Lung (tissue), 12 donors: Measurements from ENCODE around the gene TBC1D21. TPM values are rescaled to one million over a fixed set of nuclear protein-coding genes. Genes with fewer than 3 reads are reported as not detected.

ENCODE experiments used
- ATAC-seq: fragments of 200-7000 bp; cut with Tn5 transposase; one replicate; pipeline ENCODE4 v1.9.1; 2020; ENCODE audit warnings: moderate number of reproducible peaks; ENCODE audit not compliant: insufficient read depth, low FRiP score
- DNase-seq, 3 donors: peaks; one replicate each; pipeline ENCODE4 v3.0.0-alpha.2; 2013 to 2017
- H3K27ac ChIP-seq, 2 donors: one replicate each; pipeline ENCODE4 v1.5.1; 2013; ENCODE audit warnings: mild to moderate bottlenecking in 2 of 2, moderate library complexity in 2 of 2, control low read depth in 1 of 2, inconsistent platforms in 1 of 2, low read depth in 1 of 2, low read length in 1 of 2
- H3K27me3 ChIP-seq, 3 donors: one replicate each; pipeline ENCODE4 v1.5.1; 2013; ENCODE audit warnings: low read length in 2 of 3; ENCODE audit not compliant: control insufficient read depth in 3 of 3, insufficient read depth in 3 of 3
- H3K36me3 ChIP-seq, 4 donors: one replicate each; pipeline ENCODE4 v1.5.1; 2013; ENCODE audit warnings: low read length in 4 of 4, mild to moderate bottlenecking in 1 of 4, moderate library complexity in 1 of 4; ENCODE audit not compliant: control insufficient read depth in 4 of 4, insufficient read depth in 4 of 4
- H3K4me1 ChIP-seq, 5 donors: one replicate each; pipeline ENCODE4 v1.5.1; 2013; ENCODE audit warnings: low read length in 5 of 5, mild to moderate bottlenecking in 2 of 5, moderate library complexity in 1 of 5; ENCODE audit not compliant: control insufficient read depth in 5 of 5, insufficient read depth in 5 of 5
- H3K4me3 ChIP-seq: one replicate; pipeline ENCODE4 v1.5.1; 2013; ENCODE audit warnings: mild to moderate bottlenecking, control low read depth, moderate library complexity
- H3K9ac ChIP-seq, 2 donors: one replicate each; pipeline ENCODE4 v1.5.1; 2013; ENCODE audit warnings: low read length in 2 of 2, control low read depth in 1 of 2; ENCODE audit not compliant: insufficient read depth in 1 of 2
- H3K9me3 ChIP-seq, 4 donors: one replicate each; pipeline ENCODE4 v1.5.1; 2013; ENCODE audit warnings: low read length in 3 of 4, mild to moderate bottlenecking in 1 of 4, moderate library complexity in 1 of 4; ENCODE audit not compliant: control insufficient read depth in 4 of 4, insufficient read depth in 3 of 4
- WGBS, 2 donors: extraction: QIAGEN DNeasy Blood & Tissue Kit; methylation state at CpG; one replicate each; pipeline ENCODE4 v1.1.7; 2013; 5-methylcytosine and 5-hydroxymethylcytosine counted together
- polyA plus RNA-seq, 2 donors: library from polyadenylated mRNA; stranded (reverse); fragments of 200-250 nt; gene quantifications; one replicate each; pipeline ENCODE4 v1.2.1, GENCODE V29; 2013
- total RNA-seq, 2 donors: library from RNA; depleted of rRNA in 1 of 2; stranded (reverse); fragments of >200 nt in 1 of 2; gene quantifications; one replicate each; pipeline ENCODE4 v1.2.1, GENCODE V29; 2014 to 2021
- TF ChIP-seq, protein P1 (sequence below): IDR thresholded peaks from 2 replicates; pipeline ENCODE4 v1.5.1; 2012; ENCODE audit warnings: mild to moderate bottlenecking; ENCODE audit errors: control extremely low read depth, extremely low read depth
- donor health status: control.
- donor health status: control.
- donor health status: Bipolar disorder and iron deficiency.
- donor health status: healthy.
- donor health status: DM: yes; HTN: yes; CAD: no.

TBC1D21 gene
- total and polyA plus RNA-seq, 4 donors, result not detected

DNA sequence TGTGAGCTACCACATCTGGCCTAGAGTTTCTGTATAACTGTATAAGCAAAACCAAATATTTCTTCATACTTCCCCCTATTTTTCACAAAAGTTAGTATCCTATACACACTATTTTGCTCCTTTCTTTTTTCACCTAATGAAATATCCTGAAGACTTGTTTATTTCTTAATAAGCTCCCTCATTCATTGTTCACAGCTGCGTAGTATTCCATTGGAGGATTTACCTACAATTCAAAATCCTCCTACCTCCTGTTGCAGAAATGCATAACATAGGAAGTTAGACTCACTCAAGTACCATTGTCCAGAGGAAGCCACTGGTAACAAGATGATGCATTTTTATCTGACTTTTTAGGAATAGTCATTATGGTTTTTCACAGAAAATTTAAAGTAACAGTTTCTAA, 29.6 kb upstream of the TBC1D21 start:
- Histone ChIP-seq H3K9ac (no peak overlapping the region), H3K4me1 (peaks cover 0 to 5% (median 0%) of the 10 kb centered on the region in 5 donors), H3K4me3 (no peak overlapping the region), H3K9me3 (no peaks in the 10 kb centered on the region), H3K27me3 (peaks cover 0 to 19% (median 0%) of the 10 kb centered on the region in 3 donors), H3K27ac (no peak overlapping the region), H3K36me3 (no peaks in the 10 kb centered on the region)
- TF ChIP-seq, protein P1, sequence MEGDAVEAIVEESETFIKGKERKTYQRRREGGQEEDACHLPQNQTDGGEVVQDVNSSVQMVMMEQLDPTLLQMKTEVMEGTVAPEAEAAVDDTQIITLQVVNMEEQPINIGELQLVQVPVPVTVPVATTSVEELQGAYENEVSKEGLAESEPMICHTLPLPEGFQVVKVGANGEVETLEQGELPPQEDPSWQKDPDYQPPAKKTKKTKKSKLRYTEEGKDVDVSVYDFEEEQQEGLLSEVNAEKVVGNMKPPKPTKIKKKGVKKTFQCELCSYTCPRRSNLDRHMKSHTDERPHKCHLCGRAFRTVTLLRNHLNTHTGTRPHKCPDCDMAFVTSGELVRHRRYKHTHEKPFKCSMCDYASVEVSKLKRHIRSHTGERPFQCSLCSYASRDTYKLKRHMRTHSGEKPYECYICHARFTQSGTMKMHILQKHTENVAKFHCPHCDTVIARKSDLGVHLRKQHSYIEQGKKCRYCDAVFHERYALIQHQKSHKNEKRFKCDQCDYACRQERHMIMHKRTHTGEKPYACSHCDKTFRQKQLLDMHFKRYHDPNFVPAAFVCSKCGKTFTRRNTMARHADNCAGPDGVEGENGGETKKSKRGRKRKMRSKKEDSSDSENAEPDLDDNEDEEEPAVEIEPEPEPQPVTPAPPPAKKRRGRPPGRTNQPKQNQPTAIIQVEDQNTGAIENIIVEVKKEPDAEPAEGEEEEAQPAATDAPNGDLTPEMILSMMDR, result no peak
- WGBS, 2 donors, result 94 to 98% methylated on average over 1 of the region's 1 CpG
- DNase-seq (no peak), ATAC-seq (no peak)

DNA sequence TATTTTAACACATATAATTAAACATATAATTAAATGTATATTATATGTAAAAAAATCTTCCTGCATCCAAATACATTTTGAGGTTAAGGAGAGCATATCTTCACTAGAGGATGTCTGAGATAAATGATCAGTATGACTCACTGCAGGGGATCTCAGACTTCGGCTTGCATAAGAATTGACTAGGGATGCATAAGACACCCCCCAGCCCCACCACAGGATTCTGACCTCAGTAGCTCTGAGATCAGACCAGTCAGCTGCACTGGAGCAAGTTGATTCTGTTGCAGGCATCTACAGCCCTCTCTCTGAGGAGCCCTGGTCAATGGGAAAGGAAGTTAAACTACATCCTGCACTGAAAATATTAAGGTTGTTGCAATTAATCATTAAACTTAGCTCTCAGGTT, 29.0 kb upstream of the TBC1D21 start:
- H3K4me3 ChIP-seq, result no peak overlapping the region

DNA sequence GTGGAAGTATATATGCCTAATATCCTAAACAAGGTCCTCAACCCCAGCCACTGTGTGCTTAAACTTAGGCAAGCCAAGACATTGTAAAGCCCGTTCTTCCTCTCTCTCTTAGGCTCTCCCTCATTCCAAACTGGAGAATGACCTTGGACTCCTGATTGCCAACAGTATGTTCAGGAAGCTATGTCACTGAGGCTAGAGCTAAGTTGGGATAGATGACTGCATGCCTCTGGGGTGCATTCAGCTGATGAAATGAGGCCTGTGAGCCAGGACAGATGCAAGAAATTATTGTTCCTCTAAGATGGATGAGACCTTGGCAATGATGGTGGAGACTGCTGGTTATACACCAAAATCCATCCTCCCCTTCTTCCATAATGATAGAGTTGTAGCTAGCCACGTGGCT, 27.9 kb upstream of the TBC1D21 start:
- TF ChIP-seq, protein P1, result no peak
- Histone ChIP-seq H3K4me3 (no peak overlapping the region), H3K9me3 (no peaks in the 10 kb centered on the region), H3K27ac (no peak overlapping the region), H3K9ac (no peak overlapping the region), H3K36me3 (no peaks in the 10 kb centered on the region), H3K27me3 (peaks cover 0 to 18% (median 0%) of the 10 kb centered on the region in 3 donors), H3K4me1 (no peaks in the 10 kb centered on the region)
- DNase-seq, result no peak
- 64 to 71% methylated on average over 2 of the region's 2 CpGs for WGBS, 2 donors
- ATAC-seq, result no peak

More for the DNA sequence above, 29.0 kb upstream of the TBC1D21 start:
- Histone ChIP-seq H3K27me3 (peaks cover 0 to 19% (median 0%) of the 10 kb centered on the region in 3 donors), H3K9ac (no peak overlapping the region), H3K27ac (no peak overlapping the region), H3K9me3 (no peaks in the 10 kb centered on the region), H3K4me1 (no peaks in the 10 kb centered on the region), H3K36me3 (no peaks in the 10 kb centered on the region)
- 59 to 77% methylated on average over 1 of the region's 1 CpG for WGBS, 2 donors
- TF ChIP-seq, protein P1, result no peak
- ATAC-seq (no peak), DNase-seq (peak in 1 of 3 donors; percentile 8)

DNA sequence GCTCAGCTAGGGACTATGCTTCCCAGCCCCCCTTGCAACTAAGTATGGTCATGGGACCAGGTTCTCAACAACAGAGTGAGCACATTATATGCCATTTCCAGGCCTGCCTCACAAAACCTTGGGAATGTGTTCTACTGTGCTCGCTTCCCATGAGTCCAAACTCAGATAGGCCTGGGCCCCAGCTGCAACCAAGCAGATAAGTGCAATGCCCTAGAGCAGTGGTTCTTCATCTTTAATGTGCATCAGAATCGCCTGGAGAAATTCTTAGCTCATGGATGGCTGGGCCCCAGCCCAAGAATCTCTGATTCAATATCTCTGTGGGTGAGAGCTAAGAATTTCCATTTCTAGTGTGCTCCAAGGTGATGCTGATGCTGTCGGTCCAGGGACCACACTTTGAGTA, 27.5 kb upstream of the TBC1D21 start:
- Histone ChIP-seq H3K4me1 (no peaks in the 10 kb centered on the region), H3K9ac (no peak overlapping the region), H3K4me3 (no peak overlapping the region), H3K9me3 (no peaks in the 10 kb centered on the region), H3K36me3 (no peaks in the 10 kb centered on the region), H3K27me3 (peaks cover 0 to 14% (median 0%) of the 10 kb centered on the region in 3 donors), H3K27ac (no peak overlapping the region)
- TF ChIP-seq, protein P1, result no peak
- DNase-seq (no peak), ATAC-seq (no peak)
- WGBS, 2 donors, result 85% methylated on average over 3 of the region's 3 CpGs
